B cell (primary cell): ENCODE data around the gene ZBBX. TPM values are rescaled to one million over a fixed set of nuclear protein-coding genes. Genes with fewer than 3 reads are reported as not detected.

Experiments used
- ATAC-seq: fragments of 200-7000 bp; cut with Tn5 transposase; one replicate; pipeline ENCODE4 v1.10.0; 2021; ENCODE audit warnings: low read depth, mild to moderate bottlenecking, moderate number of reproducible peaks, moderate library complexity
- CTCF ChIA-PET: fragments of 350-600 bp; sonication (Branson Sonifier 250); formaldehyde crosslinking; loops from one replicate; lab custom pipeline; 2021; ENCODE audit warnings: antibody characterized with exemption, inconsistent platforms; lab: Charles Lee
- POLR2A ChIA-PET: fragments of 350-600 bp; sonication (Branson Sonifier 250); formaldehyde crosslinking; loops from one replicate; lab custom pipeline; 2021; ENCODE audit warnings: antibody characterized with exemption; lab: Charles Lee
- DNase-seq: peaks from one replicate; pipeline ENCODE4 v3.0.0; 2013
- H2AFZ ChIP-seq: 2 replicates; pipeline ENCODE4 v1.6.1; 2012; ENCODE audit warnings: mild to moderate bottlenecking, low read depth, low read length; ENCODE audit not compliant: insufficient read depth, poor library complexity, severe bottlenecking
- H3K27ac ChIP-seq, 2 donors: 1 replicate in 1 of 2; 2 replicates in 1 of 2; pipeline ENCODE4 v1.5.1; 2012 to 2013; ENCODE audit warnings: low read length in 2 of 2, mild to moderate bottlenecking in 2 of 2, moderate library complexity in 1 of 2
- H3K27me3 ChIP-seq, 4 experiments: fragments of 200-600 bp in 1 of 4; sonication (generic) in 1 of 4; replicated peaks in 1 of 4; 1 replicate in 2 of 4; 2 replicates in 2 of 4; pipeline versions ENCODE4 v1.6.1 to v1.7.0; 2013 to 2016; ENCODE audit warnings: low read length in 3 of 4, mild to moderate bottlenecking in 2 of 4, mixed read lengths in 1 of 4, moderate library complexity in 1 of 4; ENCODE audit not compliant: insufficient read depth in 4 of 4, control insufficient read depth in 3 of 4; ENCODE audit errors: control extremely low read depth in 1 of 4
- H3K36me3 ChIP-seq, 2 experiments: replicated peaks in 1 of 2; 1 replicate in 1 of 2; 2 replicates in 1 of 2; pipeline versions ENCODE4 v1.6.1 to v1.7.1; 2013; ENCODE audit warnings: low read length in 1 of 2; ENCODE audit not compliant: insufficient read depth in 2 of 2, control insufficient read depth in 1 of 2; ENCODE audit errors: control extremely low read depth in 1 of 2, extremely low read depth in 1 of 2
- H3K4me1 ChIP-seq, 2 donors: fragments of 200-600 bp in 1 of 2; sonication (generic) in 1 of 2; 1 replicate in 1 of 2; 2 replicates in 1 of 2; pipeline versions ENCODE4 v1.5.1 to v1.6.1; 2013 to 2017; ENCODE audit warnings: low read length in 2 of 2; ENCODE audit not compliant: control insufficient read depth in 2 of 2, insufficient read depth in 2 of 2
- H3K4me2 ChIP-seq: replicated peaks from 2 replicates; pipeline ENCODE3; 2012; ENCODE audit warnings: mild to moderate bottlenecking, low read depth, low read length; ENCODE audit not compliant: poor library complexity, severe bottlenecking
- H3K4me3 ChIP-seq, 5 experiments: fragments of 200-600 bp in 1 of 5; sonication (generic) in 1 of 5; 1 replicate in 3 of 5; 2 replicates in 2 of 5; pipeline versions ENCODE4 v1.5.1 to v1.7.0; 2011 to 2016; ENCODE audit warnings: low read length in 4 of 5, mild to moderate bottlenecking in 4 of 5, low read depth in 2 of 5, control low read depth in 1 of 5, moderate library complexity in 1 of 5; ENCODE audit not compliant: insufficient read depth in 1 of 5; ENCODE audit errors: control extremely low read depth in 1 of 5, extremely low read depth in 1 of 5
- H3K79me2 ChIP-seq: fragments of 200-600 bp; sonication (generic); one replicate; pipeline ENCODE4 v1.6.0; 2016; ENCODE audit warnings: low read length; ENCODE audit not compliant: control insufficient read depth, insufficient read depth
- H3K9ac ChIP-seq: fragments of 200-600 bp; sonication (generic); 2 replicates; pipeline ENCODE4 v1.6.1; 2017; ENCODE audit warnings: mild to moderate bottlenecking, low read length, moderate library complexity
- H3K9me3 ChIP-seq, 3 donors: one replicate each; pipeline versions ENCODE4 v1.6.1 to v1.7.1; 2013; ENCODE audit warnings: low read length in 2 of 3; ENCODE audit not compliant: control insufficient read depth in 2 of 3, insufficient read depth in 1 of 3; ENCODE audit errors: control extremely low read depth in 1 of 3
- H4K20me1 ChIP-seq: 2 replicates; pipeline ENCODE4 v1.6.0; 2012; ENCODE audit warnings: mild to moderate bottlenecking, low read length; ENCODE audit not compliant: insufficient read depth, control insufficient read depth, poor library complexity, severe bottlenecking
- H3K27ac Mint-ChIP-seq: one replicate; pipeline ENCODE4 v1.8.0; 2021; ENCODE audit warnings: mixed read lengths
- H3K27me3 Mint-ChIP-seq: one replicate; pipeline ENCODE4 v1.8.0; 2021; ENCODE audit warnings: mixed read lengths
- H3K4me1 Mint-ChIP-seq: one replicate; pipeline ENCODE4 v1.8.0; 2021; ENCODE audit warnings: mixed read lengths
- H3K4me3 Mint-ChIP-seq: one replicate; pipeline ENCODE4 v1.8.0; 2021; ENCODE audit warnings: mixed read lengths
- H3K9me3 Mint-ChIP-seq: one replicate; pipeline ENCODE4 v1.8.0; 2022; ENCODE audit warnings: mixed read lengths; ENCODE audit not compliant: insufficient read depth
- EZH2 ChIP-seq: IDR thresholded peaks from 2 replicates; pipeline ENCODE4 v1.6.1; 2012; ENCODE audit warnings: borderline replicate concordance, low read depth, mild to moderate bottlenecking, moderate library complexity, low read length; ENCODE audit not compliant: insufficient read depth, poor library complexity, severe bottlenecking
- WGBS: methylation state at CpG from one replicate; pipeline ENCODE4 v1.1.5; 2013; ENCODE audit warnings: missing lambda C conversion rate; ENCODE audit not compliant: insufficient coverage; 5-methylcytosine and 5-hydroxymethylcytosine counted together
- intact Hi-C: fragments of 100-400 bp; cut with micrococcal nuclease; formaldehyde crosslinking; loops from one replicate; pipeline ENCODE4 v1.10.0; 2022
- polyA plus RNA-seq: library from polyadenylated mRNA; depleted of rRNA; stranded (reverse); fragments of >200 nt; gene quantifications from 2 replicates; pipeline ENCODE4 v1.2.3, GENCODE V29; 2012
- total RNA-seq, 2 donors: library from RNA; stranded (reverse); fragments of 120-200 nt in 1 of 2; gene quantifications; 1 replicate in 1 of 2; 2 replicates in 1 of 2; pipeline versions ENCODE4 v1.2.3 to v1.2.4, GENCODE V29; 2013 to 2022
- TF ChIP-seq, protein P1 (sequence below): fragments of 200-600 bp; IDR thresholded peaks from one replicate; pipeline ENCODE4 v1.8.0; 2022; ENCODE audit warnings: antibody characterized with exemption, mild to moderate bottlenecking

Gene ZBBX
- total and polyA plus RNA-seq, 2 donors (not counting 1 experiment from before 2014, with no cell fraction given) = not detected

DNA sequence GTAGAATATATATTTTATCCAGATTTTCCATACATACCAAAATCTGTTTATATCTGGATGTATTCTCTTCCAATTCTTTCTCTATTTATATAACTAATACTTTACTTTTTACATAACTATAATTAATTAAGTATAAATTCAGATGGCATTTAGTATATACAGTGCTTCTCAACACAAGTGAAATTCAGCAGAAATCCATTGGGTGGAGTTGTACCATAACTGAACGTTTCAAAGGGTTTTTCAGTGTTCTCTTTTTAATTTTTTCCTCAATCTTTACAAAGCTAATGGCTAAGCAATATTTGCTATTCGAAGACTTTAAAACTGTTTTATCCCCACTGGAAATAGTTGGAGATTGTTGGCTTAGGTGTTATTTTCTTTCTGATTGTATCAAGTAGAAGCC lies 13.9 kb upstream of the ZBBX start:
- ChIA-PET POLR2A (no interaction called here), CTCF (interaction anchor here (1.4 kb wide), 1 partner anchor 291 kb away, joined by 4 read pairs; no protein-coding TSS in a partner anchor)
- Histone ChIP-seq H3K79me2 (no peaks in the 10 kb centered on the region), H3K4me1 (no peaks in the 10 kb centered on the region), H3K9me3 (no peaks in the 10 kb centered on the region), H3K9ac (no peak overlapping the region), H2AFZ (no peak overlapping the region), H3K36me3 (no peaks in the 10 kb centered on the region), H3K4me3 (no peak overlapping the region), H3K4me2 (no peak overlapping the region), H3K27me3 (no peaks in the 10 kb centered on the region), H3K27ac (no peak overlapping the region), H4K20me1 (no peaks in the 10 kb centered on the region)
- intact Hi-C loops = no loop called here
- Mint-ChIP-seq H3K27ac (no peak overlapping the region), H3K9me3 (no peaks in the 10 kb centered on the region), H3K27me3 (peaks cover 9% of the 10 kb centered on the region), H3K4me1 (no peaks in the 10 kb centered on the region), H3K4me3 (no peak overlapping the region)
- TF ChIP-seq, protein P1, sequence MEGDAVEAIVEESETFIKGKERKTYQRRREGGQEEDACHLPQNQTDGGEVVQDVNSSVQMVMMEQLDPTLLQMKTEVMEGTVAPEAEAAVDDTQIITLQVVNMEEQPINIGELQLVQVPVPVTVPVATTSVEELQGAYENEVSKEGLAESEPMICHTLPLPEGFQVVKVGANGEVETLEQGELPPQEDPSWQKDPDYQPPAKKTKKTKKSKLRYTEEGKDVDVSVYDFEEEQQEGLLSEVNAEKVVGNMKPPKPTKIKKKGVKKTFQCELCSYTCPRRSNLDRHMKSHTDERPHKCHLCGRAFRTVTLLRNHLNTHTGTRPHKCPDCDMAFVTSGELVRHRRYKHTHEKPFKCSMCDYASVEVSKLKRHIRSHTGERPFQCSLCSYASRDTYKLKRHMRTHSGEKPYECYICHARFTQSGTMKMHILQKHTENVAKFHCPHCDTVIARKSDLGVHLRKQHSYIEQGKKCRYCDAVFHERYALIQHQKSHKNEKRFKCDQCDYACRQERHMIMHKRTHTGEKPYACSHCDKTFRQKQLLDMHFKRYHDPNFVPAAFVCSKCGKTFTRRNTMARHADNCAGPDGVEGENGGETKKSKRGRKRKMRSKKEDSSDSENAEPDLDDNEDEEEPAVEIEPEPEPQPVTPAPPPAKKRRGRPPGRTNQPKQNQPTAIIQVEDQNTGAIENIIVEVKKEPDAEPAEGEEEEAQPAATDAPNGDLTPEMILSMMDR = no peak
- TF ChIP-seq EZH2 = no peak
- no CpG with 5 or more reads among the region's 2 CpGs for WGBS
- no peak for DNase-seq
- no peak for ATAC-seq

GRCh38 chr3:167382155-167382554 lies 2.1 kb upstream of the ZBBX start:
- no peak overlapping the region for H3K4me3 ChIP-seq
- DNase-seq = no peak
- H4K20me1 ChIP-seq = no peaks in the 10 kb centered on the region
- H3K4me1 ChIP-seq = peaks cover 7 to 8% of the 10 kb centered on the region in 2 donors
- peaks cover 8% of the 10 kb centered on the region for H3K4me1 Mint-ChIP-seq
- H3K9me3 ChIP-seq = no peaks in the 10 kb centered on the region
- H3K27me3 Mint-ChIP-seq = peaks cover 10% of the 10 kb centered on the region
- no peak overlapping the region for H3K27ac ChIP-seq
- TF ChIP-seq, protein P1 = no peak
- no peak for TF ChIP-seq EZH2
- no peak overlapping the region for H3K4me3 Mint-ChIP-seq
- H3K27me3 ChIP-seq = peaks cover 0 to 3% (median 0%) of the 10 kb centered on the region in 4 experiments
- no peaks in the 10 kb centered on the region for H3K36me3 ChIP-seq
- intact Hi-C loops = loop anchor here (5.0 kb wide), 1 partner anchor 665 kb away; no protein-coding TSS in a partner anchor
- ChIA-PET CTCF (interaction anchor here (0.9 to 5.8 kb wide), 4 partner anchors 9 to 501 kb away, joined by 3 to 82 read pairs (median 15); no protein-coding TSS in a partner anchor), POLR2A (no interaction called here)
- no peaks in the 10 kb centered on the region for H3K9me3 Mint-ChIP-seq
- ATAC-seq = no peak
- no peak overlapping the region for H3K4me2 ChIP-seq
- no peak overlapping the region for H3K27ac Mint-ChIP-seq
- no peak overlapping the region for H2AFZ ChIP-seq
- H3K79me2 ChIP-seq = no peaks in the 10 kb centered on the region
- H3K9ac ChIP-seq = no peak overlapping the region
- WGBS = no CpG with 5 or more reads among the region's 3 CpGs
